ENCODE measurements around the gene ZRANB3.
"Not testable (repeated sequence)": the region's sequence is repeated elsewhere in the genome, so short reads cannot be mapped to it uniquely, and the experiment has no call there.

The ZRANB3 gene

GRCh38 chr2:135530313-135531230 is at the start of gene ZRANB3:
Gene ZRANB3 (minus strand): TSS chr2:135531218.
- peak; percentile 95 for DNase-seq

DNA sequence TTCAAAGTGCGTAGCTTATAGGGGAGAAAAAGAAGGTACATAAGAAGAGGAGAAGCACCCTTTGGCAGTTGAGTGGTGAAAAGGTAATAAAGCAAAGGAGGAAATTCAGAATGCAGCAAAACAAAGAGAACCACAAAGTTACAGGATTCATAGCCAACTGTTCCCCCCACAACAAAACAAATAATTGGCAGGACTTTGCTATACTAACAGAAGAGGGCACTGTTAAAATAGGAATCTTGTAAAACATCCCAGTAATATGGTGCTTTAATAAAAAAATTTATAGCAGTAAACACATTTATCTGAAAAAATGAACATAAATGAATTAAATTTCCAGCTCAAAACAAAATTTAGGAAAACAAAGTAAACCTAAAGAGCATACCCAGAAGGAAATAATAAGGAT is 42.6 kb upstream of the ZRANB3 start:
- DNase-seq: no peak

DNA sequence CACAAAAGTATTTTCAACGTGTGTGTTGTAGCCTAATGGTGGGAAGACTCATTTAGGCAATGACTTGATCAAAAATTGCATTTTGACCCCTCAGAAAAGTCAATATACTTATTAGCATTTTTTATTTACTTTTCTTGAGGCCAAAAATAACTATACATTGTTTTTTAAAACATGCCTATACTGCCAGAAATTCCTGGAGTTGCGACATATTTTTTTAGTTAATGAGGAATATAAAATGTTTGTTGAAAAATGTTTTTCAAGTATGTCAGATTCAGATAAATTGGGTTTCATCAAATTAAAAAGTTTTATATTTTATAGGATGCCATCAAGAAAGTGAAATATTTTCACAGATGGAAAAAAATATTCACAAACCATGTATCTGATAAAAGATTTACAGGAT is 39.9 kb upstream of the ZRANB3 start:
- DNase-seq: no peak

GRCh38 chr2:135563793-135564192 is 32.8 kb upstream of the ZRANB3 start:
- no peak for DNase-seq

GRCh38 chr2:135561925-135562324 is 30.9 kb upstream of the ZRANB3 start:
- no peak for DNase-seq

DNA sequence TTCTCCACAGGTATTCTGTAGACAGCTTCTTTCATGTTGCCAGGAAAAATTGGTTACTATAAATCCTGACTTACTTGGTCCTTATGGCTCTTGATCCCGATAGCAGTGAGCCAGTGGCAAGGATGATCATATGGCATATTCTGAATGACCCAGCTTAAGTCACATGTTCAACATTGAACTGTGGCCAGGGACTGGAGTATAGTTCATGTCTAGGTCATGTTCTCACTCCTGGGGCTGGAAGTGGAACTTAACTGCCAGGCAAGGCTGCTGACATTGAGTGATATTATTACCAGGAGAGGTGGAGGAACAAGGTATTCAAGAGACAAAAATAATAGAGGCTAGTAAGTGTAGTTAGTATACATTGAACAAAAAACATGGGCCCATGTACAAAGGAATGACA is 26.5 kb upstream of the ZRANB3 start:
- DNase-seq: no peak

DNA sequence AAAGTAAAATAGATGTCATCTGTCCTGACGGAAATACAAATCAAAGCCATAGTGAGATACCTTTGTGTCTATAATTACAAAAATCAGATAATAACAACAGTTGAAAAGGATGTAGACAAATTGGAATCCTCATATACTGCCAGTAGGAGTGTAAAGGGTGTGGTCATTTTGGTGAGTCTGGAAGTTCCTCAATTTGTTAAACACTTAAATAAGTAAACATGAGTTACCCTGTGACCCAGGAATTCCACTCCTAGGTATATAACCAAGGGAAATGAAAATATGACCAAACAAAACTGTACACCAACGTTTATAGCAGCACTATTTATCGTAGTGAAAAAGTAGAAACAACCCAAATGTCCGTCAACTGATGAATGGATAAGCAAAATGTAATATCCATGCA is 24.3 kb upstream of the ZRANB3 start:
- no peak for DNase-seq

- no peak for DNase-seq
Observed at GRCh38 chr2:135552887-135553286, 21.9 kb upstream of the ZRANB3 start.

GRCh38 chr2:135551356-135551755 is 20.3 kb upstream of the ZRANB3 start:
- no peak for DNase-seq

DNA sequence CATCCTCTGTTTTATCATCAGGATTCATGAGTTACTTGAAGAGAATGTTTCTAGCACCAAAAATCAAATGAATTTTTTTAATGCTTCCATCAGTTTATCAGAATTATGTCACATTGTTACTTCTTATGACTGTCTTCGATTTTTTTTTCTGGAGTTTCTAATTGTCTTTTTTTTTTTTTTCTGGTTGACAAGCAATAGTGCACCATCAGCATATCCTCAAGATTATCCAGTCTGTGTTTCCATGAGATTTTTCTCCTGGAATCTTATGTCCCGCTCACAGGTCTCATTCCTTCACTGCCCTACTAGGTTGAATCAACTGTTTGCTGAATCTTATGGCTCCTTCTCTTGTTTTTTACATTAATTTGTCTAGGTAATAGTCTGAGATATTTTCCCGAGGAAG is 16.3 kb upstream of the ZRANB3 start:
- DNase-seq: no peak

- no peak for DNase-seq
Observed at GRCh38 chr2:135546436-135546835, 15.4 kb upstream of the ZRANB3 start.

- not testable (repeated sequence) for DNase-seq
Observed at GRCh38 chr2:135533545-135533944, 2.5 kb upstream of the ZRANB3 start.

DNA sequence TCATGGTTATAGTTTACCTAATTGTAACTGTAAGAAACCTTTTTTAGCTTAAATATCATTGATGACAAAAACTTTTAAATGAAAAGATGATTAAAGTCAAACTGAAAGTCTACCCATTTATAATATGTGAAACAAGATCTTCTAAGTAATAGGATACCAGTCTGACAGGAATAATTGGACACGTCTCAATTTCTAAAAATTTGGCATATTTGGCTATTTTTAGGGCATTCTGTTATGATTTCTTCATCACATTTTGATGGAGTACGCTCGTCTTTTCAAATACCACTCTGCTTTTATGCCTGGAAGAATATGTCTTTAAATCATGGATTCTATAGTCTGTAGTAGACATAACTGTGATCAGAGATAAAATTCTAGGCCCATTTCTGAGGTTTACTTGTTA is 1.6 kb upstream of the ZRANB3 start:
- no peak for DNase-seq

- DNase-seq: peak; percentile 99
Observed at GRCh38 chr2:135531231-135532197, 496 bp upstream of the ZRANB3 start, which contains the start of gene R3HDM1. Gene R3HDM1 (plus strand): TSS chr2:135531484. CDS start chr2:135604846, 73,362 bp downstream.

DNA sequence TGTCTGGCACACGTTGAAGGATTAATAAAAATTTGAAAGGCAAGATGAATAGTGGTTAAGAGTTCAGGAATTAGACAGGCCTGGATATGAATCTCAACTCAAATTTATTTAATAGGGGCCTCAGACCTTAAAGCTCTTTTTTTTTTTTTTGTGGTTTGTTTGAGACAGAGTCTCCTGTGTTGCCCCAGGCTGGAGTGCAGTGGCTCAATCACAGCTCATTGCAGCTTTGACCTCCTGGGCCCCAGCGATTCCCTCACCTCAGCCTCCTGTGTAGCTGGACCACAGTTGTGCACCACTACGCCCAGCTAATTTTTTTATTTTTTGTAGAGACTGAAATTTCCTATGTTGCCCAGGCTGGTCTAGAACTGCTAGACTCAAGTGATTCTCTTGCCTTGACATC is 3.0 kb downstream of the ZRANB3 start:
- no peak for DNase-seq

GRCh38 chr2:135525786-135526185 is 5.2 kb downstream of the ZRANB3 start:
- DNase-seq: no peak

GRCh38 chr2:135512099-135512498 is 18.9 kb downstream of the ZRANB3 start:
- DNase-seq: no peak

GRCh38 chr2:135510577-135510976 is 20.4 kb downstream of the ZRANB3 start:
- no peak for DNase-seq

GRCh38 chr2:135504811-135505210 is 26.2 kb downstream of the ZRANB3 start:
- no peak for DNase-seq

- not testable (repeated sequence) for DNase-seq
Observed at GRCh38 chr2:135498588-135498987, 32.4 kb downstream of the ZRANB3 start.

DNA sequence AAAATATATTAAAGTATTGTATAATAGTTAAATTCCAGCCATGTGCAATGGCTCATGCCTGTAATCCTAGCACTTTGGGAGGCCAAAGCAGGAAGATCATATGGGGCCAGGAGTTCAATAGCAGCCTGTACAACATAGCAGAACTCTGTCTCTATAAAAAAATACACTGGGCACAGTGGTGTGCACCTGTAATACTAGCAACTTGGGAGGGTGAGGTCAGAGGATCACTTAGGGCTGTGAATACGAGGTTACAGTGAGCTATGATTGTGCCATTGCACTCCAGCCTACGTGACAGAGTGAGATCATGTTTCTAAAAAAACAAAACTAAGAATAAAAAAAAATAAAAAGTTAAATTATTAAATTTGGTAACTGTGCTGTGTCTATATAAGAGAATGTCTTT is 36.1 kb downstream of the ZRANB3 start:
- DNase-seq: no peak

DNA sequence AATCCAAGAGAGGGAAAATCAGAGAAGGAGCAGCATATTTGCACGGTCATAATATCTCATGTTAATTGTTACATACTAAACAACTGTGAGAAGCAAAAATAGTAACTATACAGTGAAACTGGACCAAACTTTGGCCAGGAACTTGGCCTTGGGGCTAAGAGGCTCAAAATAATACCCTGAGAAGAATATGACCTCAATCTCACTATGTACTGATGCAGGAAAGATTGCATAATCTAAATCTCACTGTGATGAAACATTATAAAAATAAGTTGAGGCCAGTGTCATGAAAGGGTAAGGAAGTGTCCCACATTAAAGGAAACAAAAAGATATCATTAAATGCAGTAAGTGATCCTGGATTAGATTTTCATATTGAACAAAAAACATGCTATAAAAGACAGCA is 36.5 kb downstream of the ZRANB3 start:
- DNase-seq: no peak

GRCh38 chr2:135490376-135490775 is 40.6 kb downstream of the ZRANB3 start:
- DNase-seq: no peak

- DNase-seq: no peak
Observed at GRCh38 chr2:135485441-135485840, 45.6 kb downstream of the ZRANB3 start.

Data from NCI-H1436 (cell line).